LNCaP clone FGC (cell line): ENCODE measurements around the gene USP21.

Source experiments
- DNase-seq: peaks from one replicate; pipeline ENCODE4 v3.0.0-alpha.2; 2011; ENCODE audit warnings: low read depth
- H3K4me3 ChIP-seq: 2 replicates; pipeline ENCODE4 v1.5.1; 2011; ENCODE audit warnings: mild to moderate bottlenecking, low read depth, low read length, control low read depth
- TF ChIP-seq, protein P1 (sequence below): IDR thresholded peaks from 2 replicates; pipeline ENCODE4 v1.5.1; 2012; ENCODE audit warnings: mild to moderate bottlenecking; ENCODE audit not compliant: control insufficient read depth, insufficient read depth; ENCODE audit errors: extremely low read depth

Gene USP21

DNA sequence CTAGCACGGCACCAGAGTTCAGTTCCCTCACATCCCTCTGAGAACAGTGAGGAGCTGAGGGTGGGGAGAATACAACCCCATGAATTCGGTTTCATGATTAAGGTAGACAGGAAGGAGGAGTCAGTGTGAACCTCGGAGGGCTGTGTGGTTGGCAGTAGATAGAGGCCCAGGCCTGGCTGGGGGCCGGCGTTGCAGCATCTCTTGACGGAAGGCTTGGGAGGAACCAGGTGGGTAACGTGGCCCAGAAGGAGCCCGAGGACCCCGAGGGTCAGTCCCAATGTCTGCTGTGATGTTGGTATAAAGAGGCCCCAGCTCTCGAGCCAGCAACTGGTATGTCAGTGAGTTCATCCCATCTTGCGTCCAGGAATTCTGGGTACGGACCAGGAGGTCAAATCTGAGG lies 12.4 kb downstream of the USP21 start:
- TF ChIP-seq, protein P1, sequence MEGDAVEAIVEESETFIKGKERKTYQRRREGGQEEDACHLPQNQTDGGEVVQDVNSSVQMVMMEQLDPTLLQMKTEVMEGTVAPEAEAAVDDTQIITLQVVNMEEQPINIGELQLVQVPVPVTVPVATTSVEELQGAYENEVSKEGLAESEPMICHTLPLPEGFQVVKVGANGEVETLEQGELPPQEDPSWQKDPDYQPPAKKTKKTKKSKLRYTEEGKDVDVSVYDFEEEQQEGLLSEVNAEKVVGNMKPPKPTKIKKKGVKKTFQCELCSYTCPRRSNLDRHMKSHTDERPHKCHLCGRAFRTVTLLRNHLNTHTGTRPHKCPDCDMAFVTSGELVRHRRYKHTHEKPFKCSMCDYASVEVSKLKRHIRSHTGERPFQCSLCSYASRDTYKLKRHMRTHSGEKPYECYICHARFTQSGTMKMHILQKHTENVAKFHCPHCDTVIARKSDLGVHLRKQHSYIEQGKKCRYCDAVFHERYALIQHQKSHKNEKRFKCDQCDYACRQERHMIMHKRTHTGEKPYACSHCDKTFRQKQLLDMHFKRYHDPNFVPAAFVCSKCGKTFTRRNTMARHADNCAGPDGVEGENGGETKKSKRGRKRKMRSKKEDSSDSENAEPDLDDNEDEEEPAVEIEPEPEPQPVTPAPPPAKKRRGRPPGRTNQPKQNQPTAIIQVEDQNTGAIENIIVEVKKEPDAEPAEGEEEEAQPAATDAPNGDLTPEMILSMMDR, result no peak
- H3K4me3 ChIP-seq, result no peak overlapping the region
- no peak for DNase-seq

DNA sequence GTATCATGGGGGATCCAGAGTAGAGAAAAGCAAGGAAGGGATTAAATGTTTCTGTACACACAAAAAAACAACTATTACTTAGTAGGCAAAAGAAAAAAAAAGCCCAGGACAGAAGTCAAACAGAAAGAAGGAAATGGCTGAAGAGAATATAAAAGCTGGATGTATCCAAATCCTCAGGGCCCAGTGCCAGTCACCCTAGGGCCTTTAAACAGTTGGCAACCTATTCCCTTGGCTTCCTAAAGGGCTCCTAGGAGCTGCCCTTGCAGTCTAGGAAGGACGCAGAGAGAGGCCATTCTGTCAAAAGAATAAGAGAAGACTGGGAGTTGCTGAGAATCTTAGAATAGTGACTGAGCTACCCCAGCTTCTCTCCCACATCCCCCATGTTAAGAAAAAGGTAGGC lies 13.0 kb downstream of the USP21 start:
- TF ChIP-seq, protein P1, result no peak
- peak; percentile 52 for DNase-seq
- no peak overlapping the region for H3K4me3 ChIP-seq

DNA sequence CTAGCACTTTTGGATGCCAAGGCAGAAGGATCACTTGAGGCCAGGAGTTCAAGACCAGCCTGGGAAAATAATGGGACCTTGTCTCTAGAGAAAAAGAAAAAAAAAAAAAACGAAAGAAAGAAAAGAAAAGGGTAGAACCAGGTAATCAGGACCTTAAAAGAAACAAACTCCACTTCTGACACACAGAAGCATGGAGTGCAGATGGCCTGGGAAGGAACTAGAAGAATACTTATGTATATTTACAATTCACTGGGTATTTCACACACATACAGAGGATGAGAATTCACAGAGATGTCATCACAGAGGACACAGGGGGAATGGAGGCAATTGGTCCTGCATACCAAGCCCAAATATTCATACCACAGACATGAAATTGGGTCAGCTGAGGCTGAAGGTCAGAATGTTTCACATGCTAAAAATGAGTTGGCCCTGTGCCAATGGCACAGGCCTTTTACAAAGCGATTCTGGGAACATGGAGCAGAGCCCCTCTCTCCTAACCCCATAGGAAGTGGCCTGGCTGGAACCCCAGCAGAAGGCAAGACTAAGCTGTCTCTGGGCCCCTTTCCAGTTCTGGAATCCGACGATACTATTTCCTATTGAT lies 13.6 kb downstream of the USP21 start:
- TF ChIP-seq, protein P1, result no peak
- H3K4me3 ChIP-seq, result no peak overlapping the region
- no peak for DNase-seq

DNA sequence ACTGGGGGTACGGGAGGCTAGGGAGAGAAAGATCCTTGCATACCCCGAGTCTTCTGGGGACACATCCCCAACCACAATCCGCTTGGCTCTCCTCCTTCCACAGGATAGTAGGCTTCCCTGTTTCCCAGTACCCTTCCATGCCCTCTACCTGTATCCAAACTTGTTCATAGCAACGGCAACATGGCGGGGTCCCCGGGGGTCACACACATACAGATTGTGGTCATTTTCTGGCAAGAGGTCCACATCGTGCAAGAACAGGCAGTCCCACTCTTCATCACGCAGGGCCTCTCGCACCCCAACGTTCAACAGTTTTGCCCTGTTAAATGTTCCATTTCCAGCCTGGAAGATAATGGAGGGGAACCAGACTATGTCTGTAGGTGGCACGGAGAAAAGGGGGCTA lies 14.4 kb downstream of the USP21 start:
- no peak for DNase-seq
- H3K4me3 ChIP-seq, result no peak overlapping the region
- TF ChIP-seq, protein P1, result no peak

DNA sequence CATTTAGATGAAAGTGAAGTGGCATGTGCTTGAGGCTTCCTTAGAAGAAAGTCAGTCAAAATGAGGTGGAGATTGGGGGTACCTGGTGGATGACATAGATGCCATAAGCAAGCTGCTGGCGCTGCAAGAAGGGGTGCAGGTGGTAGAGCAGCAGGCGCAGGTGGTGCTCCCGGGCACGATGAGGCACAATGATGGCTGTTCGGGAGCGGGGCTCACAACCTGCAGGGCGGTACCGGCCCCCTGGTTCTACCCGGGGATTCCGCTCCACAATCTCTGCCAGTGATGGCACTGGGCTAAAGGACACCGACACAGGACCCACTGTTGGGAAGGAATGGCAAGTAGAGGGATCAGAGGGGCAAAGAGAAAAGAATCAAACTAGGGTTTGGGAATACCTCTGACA lies 15.6 kb downstream of the USP21 start:
- no peak overlapping the region for H3K4me3 ChIP-seq
- TF ChIP-seq, protein P1, result no peak
- no peak for DNase-seq

DNA sequence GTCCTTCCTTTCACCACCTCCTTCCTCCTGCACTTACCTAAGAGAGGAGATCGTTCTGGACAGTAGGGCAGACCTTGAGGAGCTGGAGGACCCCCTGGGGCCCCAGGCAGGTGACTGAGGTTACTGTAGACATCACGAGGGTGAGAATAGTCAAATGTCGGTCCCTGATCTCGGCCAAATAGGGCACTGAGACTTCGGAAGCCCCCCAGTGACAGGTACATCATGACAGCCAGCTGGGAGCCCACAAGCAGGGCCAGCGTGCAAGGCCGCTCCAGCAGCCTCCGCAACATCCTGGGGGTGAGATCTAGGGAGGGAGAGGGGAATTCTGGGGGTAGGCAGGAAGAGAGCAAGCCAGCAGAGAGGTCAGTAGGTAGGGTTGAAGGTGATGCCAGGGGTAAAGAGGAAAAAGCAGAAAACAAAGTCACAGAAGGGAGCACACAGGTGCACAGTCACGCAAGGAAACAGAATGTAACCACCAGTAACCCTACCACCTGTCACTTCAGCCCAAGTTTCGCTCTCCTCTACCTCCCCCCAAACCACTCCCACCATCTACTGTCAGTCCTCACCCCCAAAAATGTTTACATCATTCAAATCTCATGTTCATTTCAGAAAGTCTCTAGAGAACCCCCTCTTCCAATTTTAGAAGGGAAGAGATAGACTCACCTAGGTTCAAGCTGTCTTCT lies 16.6 kb downstream of the USP21 start:
- no peak for DNase-seq
- TF ChIP-seq, protein P1, result no peak

More for the DNA sequence above, 16.6 kb downstream of the USP21 start:
- H3K4me3 ChIP-seq, result peak overlapping the region; percentile 92
